HG03442 (cell line): Measurements from ENCODE around the gene GALNT10.

Source experiments
- ATAC-seq: cut with Tn5 transposase; IDR thresholded peaks from one replicate; pipeline ENCODE4 v1.9.1; 2021; ENCODE audit warnings: mild to moderate bottlenecking, moderate library complexity; ENCODE audit not compliant: unreplicated experiment

The GALNT10 gene

GRCh38 chr5:154461531-154461930, 271.0 kb downstream of the GALNT10 start:
- ATAC-seq: no peak

- ATAC-seq: no peak
Observed at GRCh38 chr5:154464438-154464837, 273.9 kb downstream of the GALNT10 start.

- ATAC-seq: no peak
Observed at GRCh38 chr5:154465169-154465568, 274.6 kb downstream of the GALNT10 start.

GRCh38 chr5:154466147-154466546, 275.6 kb downstream of the GALNT10 start:
- ATAC-seq: no peak

GRCh38 chr5:154466671-154467070, 276.1 kb downstream of the GALNT10 start:
- ATAC-seq: no peak

- ATAC-seq: peak; percentile 96
Observed at GRCh38 chr5:154467655-154468354, 277.3 kb downstream of the GALNT10 start.

GRCh38 chr5:154470137-154470536, 279.6 kb downstream of the GALNT10 start:
- no peak for ATAC-seq
